Measurements from ENCODE around the gene ROCK2. TPM values are rescaled to one million over a fixed set of nuclear protein-coding genes. Genes with fewer than 3 reads are reported as not detected.

The ROCK2 gene
- total RNA-seq, 4 donors from 2014 or later, result 127 to 571 (median 186) TPM

DNA sequence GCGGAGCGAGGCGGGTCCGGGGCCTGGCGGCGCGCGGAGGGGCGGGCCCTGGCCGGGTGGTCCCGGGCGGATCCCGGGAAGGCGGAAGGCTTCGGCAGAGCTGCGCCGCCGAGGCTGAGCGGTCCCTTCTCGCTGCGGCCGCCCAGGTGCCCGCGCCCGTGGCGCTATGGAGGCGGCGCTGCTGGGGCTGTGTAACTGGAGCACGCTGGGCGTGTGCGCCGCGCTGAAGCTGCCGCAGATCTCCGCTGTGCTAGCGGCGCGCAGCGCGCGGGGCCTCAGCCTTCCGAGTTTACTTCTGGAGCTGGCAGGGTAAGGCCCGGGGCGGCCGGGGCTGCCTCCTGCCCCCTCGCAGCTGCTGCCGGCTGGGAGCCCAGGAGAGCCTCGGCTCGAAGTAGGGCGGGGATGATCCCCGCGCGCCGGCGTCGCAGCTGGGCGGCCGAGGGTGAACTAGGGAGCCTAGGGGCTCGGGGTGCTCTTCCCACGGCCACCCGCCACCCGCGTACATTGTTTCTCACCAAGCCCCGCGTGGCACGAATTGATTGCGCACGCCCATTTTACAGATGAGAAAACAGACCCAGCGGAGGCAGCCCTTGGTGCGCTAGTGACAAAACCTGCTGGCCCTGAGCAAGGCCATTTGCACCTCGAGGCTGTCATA, 188.9 kb downstream of the ROCK2 start, which contains the start of gene SLC66A3:
TSS of gene SLC66A3 (plus strand) at position 87 of the 655 bp plus-strand sequence. CDS start at position 167, 80 bp downstream.
- no peak for TF ChIP-seq CTCF (IDR thresholded peaks at IDR 0.05; ENCODE audit: low read depth)

DNA sequence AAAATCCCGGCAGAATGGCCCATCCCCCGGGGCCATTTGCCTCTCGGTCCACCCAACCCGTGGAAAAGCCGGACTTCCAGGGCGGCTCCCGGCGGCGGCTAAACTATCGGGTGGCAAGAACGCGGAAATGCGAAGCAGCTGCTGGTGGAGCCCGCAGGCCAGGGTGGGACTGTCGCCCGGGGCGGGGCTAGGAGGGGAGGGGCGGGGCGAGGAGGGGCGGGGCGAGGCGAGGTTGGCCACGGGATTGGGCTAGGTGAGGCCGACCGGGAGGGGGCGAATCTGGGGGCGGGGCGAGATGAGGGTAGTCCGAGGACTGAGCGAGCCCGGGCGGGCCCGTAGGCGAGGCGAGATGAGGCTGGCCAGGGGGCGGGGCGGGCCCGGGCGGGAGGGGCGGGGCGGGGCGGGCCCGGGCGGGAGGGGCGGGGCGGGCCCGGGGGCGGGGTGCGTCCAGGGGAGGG, 189.5 kb downstream of the ROCK2 start:
- TF ChIP-seq CTCF (IDR thresholded peaks at IDR 0.05; ENCODE audit: low read depth), result no peak

- TF ChIP-seq CTCF (IDR thresholded peaks at IDR 0.05; ENCODE audit: low read depth), result no peak
Observed at GRCh38 chr2:11154016-11154922, 190.2 kb downstream of the ROCK2 start.

DNA sequence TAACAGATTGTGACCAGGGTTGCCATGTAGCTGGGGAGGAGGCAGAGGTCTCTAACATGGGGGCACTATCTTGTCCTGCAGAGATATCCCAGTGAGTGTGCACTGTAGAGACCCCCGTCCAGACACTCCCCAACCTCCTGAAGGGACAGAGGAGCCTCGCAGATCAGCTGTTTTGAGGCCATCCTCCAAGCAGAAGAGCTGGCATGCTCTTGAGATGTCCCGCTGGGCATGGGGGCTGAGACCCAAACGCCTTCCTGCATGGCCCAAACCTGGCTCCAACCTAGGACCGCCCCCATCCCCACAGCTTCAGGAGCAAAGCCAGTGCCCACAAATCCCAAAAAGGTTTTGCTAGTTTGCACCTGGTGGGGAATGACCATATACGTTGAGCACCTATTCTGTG, 191.8 kb downstream of the ROCK2 start:
- TF ChIP-seq CTCF (IDR thresholded peaks at IDR 0.05; ENCODE audit: low read depth), result no peak

DNA sequence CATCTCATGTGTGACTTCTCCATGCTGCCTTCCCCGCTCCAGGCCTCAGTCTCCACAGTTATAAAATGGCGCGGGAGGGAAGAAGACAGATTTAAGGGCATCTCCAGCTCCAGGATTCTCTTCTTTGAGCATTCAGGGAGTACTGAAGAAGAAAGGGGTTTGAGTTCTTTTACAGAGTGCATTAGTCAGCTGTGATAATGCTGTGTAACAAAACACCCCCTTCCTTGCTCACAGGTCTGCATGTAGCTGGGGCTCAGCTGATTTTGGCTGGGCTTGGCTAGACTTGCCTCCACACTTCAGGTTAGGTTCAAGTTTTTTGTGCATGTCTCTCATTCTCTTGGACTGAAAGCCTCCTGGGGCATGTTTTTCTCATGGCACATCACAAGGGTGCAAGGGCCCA, 197.2 kb downstream of the ROCK2 start:
- no peak for TF ChIP-seq CTCF (IDR thresholded peaks at IDR 0.05; ENCODE audit: low read depth)

- no peak for TF ChIP-seq CTCF (IDR thresholded peaks at IDR 0.05; ENCODE audit: low read depth)
Observed at GRCh38 chr2:11146076-11146475, 198.4 kb downstream of the ROCK2 start.

DNA sequence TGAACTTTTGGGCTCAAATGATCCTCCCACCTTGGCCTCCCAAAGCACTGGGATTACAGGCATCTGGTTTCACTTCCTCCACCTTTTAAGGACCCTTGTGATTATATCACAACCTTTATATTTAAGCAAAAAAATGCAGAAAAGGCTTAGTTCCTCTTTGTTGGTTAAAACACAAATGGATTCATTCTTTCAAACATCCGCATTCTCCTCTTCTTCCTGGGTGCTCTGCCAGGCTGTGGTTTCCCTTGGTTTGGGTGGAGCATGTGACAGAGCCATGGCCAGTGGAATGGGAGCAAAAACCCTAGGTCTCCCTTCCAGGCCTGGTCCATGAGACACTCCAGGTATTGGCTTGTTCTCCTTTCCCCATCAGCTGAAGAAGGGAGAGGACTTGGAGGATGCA, 199.1 kb downstream of the ROCK2 start:
- TF ChIP-seq CTCF (IDR thresholded peaks at IDR 0.05; ENCODE audit: low read depth), result no peak

Data from subcutaneous adipose tissue (tissue), 4 donors.